Gastrocnemius medialis (tissue), 4 donors: ENCODE data around the gene C11orf86. TPM values are rescaled to one million over a fixed set of nuclear protein-coding genes. Genes with fewer than 3 reads are reported as not detected.

ENCODE experiments used
- ATAC-seq, 2 donors: fragments of 150-250 bp; one replicate each; pipeline ENCODE4 v1.9.1; 2016
- DNase-seq, 2 donors: peaks; one replicate each; pipeline ENCODE4 v3.0.0-alpha.2; 2019
- H3K27ac ChIP-seq, 4 donors: fragments of 200-600 bp; sonication (generic); 1 replicate in 1 of 4; 2 replicates in 3 of 4; pipeline ENCODE4 v1.5.1; 2016 to 2018; ENCODE audit warnings: mild to moderate bottlenecking in 2 of 4, moderate library complexity in 1 of 4
- H3K27me3 ChIP-seq, 3 donors: fragments of 200-600 bp; sonication (generic) in 2 of 3; 1 replicate in 1 of 3; 2 replicates in 2 of 3; pipeline versions ENCODE4 v1.5.1 to v1.6.0; 2016 to 2019; ENCODE audit warnings: mild to moderate bottlenecking in 1 of 3, moderate library complexity in 1 of 3
- H3K36me3 ChIP-seq, 2 donors: fragments of 200-600 bp; sonication (generic) in 1 of 2; one replicate each; pipeline ENCODE4 v1.5.1; 2017 to 2018
- H3K4me1 ChIP-seq, 2 donors: fragments of 200-600 bp; sonication (generic) in 1 of 2; one replicate each; pipeline ENCODE4 v1.5.1; 2016 to 2017; ENCODE audit warnings: mild to moderate bottlenecking in 2 of 2
- H3K4me3 ChIP-seq, 4 donors: fragments of 200-600 bp; sonication (generic) in 3 of 4; 1 replicate in 1 of 4; 2 replicates in 3 of 4; pipeline ENCODE4 v1.5.1; 2016 to 2019; ENCODE audit warnings: mild to moderate bottlenecking in 2 of 4
- H3K9me3 ChIP-seq, 3 donors: fragments of 200-600 bp; sonication (generic) in 2 of 3; 1 replicate in 1 of 3; 2 replicates in 2 of 3; pipeline ENCODE4 v1.5.1; 2016 to 2019
- CTCF ChIP-seq, 5 experiments: fragments of 450-650 bp in 3 of 5; fragments of 200-600 bp in 2 of 5; sonication (generic) in 2 of 5; IDR thresholded peaks in 4 of 5; conservative IDR thresholded peaks in 1 of 5; 1 replicate in 4 of 5; 2 replicates in 1 of 5; pipeline ENCODE4 v1.5.1; 2016 to 2019; ENCODE audit warnings: antibody characterized with exemption in 5 of 5, mild to moderate bottlenecking in 3 of 5, moderate library complexity in 3 of 5
- POLR2A ChIP-seq, 2 donors: fragments of 450-650 bp; IDR thresholded peaks; one replicate each; pipeline ENCODE4 v1.6.1; 2017; ENCODE audit warnings: antibody characterized with exemption in 2 of 2, mild to moderate bottlenecking in 2 of 2, moderate library complexity in 2 of 2
- in situ Hi-C, 4 donors: fragments of 200-750 bp; cut with MboI; loops; one replicate each; pipeline versions ENCODE4 v1.15.0 to v1.8.0; 2017; ENCODE audit warnings: low sequenced_read_pairs in 4 of 4
- intact Hi-C: fragments of 100-400 bp; cut with DNase I; formaldehyde crosslinking; loops from one replicate; pipeline ENCODE4 v1.15.1; 2023; ENCODE audit warnings: low total_unique reads
- total RNA-seq, 4 donors: library from RNA; depleted of rRNA; stranded (reverse); fragments of >200 nt; gene quantifications; one replicate each; pipeline versions ENCODE4 v1.1.0 to v1.2.3, GENCODE V29; 2016

Gene C11orf86
- total RNA-seq, 4 donors from 2014 or later = not detected

- TF ChIP-seq POLR2A (IDR thresholded peaks at IDR 0.05) (no peak), CTCF (IDR thresholded peaks at IDR 0.05 in 4 of 5, conservative IDR thresholded peaks at IDR 0.05 in 1 of 5) (no peak)
- no peak for DNase-seq
- intact Hi-C loops = no loop called here
- peak overlapping the region in 3 of 4 donors; percentile 59 to 68 (median 61) for H3K27ac ChIP-seq
- in situ Hi-C loops = no loop called here
- no peak for ATAC-seq
- H3K36me3 ChIP-seq = no peaks in the 10 kb centered on the region
- no peaks in the 10 kb centered on the region for H3K4me1 ChIP-seq
- H3K9me3 ChIP-seq = no peaks in the 10 kb centered on the region
- H3K27me3 ChIP-seq = no peaks in the 10 kb centered on the region
- no peak overlapping the region for H3K4me3 ChIP-seq
Observed at GRCh38 chr11:66971488-66971887, 3.6 kb upstream of the C11orf86 start.

GRCh38 chr11:66973956-66974580, 1.0 kb upstream of the C11orf86 start:
- H3K27me3 ChIP-seq = no peaks in the 10 kb centered on the region
- no peak for ATAC-seq
- no peaks in the 10 kb centered on the region for H3K4me1 ChIP-seq
- H3K36me3 ChIP-seq = no peaks in the 10 kb centered on the region
- intact Hi-C loops = no loop called here
- no peak overlapping the region for H3K27ac ChIP-seq
- TF ChIP-seq CTCF (IDR thresholded peaks at IDR 0.05 in 4 of 5, conservative IDR thresholded peaks at IDR 0.05 in 1 of 5) (no peak), POLR2A (IDR thresholded peaks at IDR 0.05) (no peak)
- in situ Hi-C loops = no loop called here
- no peak overlapping the region for H3K4me3 ChIP-seq
- H3K9me3 ChIP-seq = no peaks in the 10 kb centered on the region
- no peak for DNase-seq

- Histone ChIP-seq H3K4me1 (no peaks in the 10 kb centered on the region), H3K9me3 (no peaks in the 10 kb centered on the region), H3K4me3 (no peak overlapping the region), H3K36me3 (no peaks in the 10 kb centered on the region), H3K27me3 (no peaks in the 10 kb centered on the region), H3K27ac (no peak overlapping the region)
- no peak for TF ChIP-seq POLR2A (IDR thresholded peaks at IDR 0.05)
- no peak for TF ChIP-seq CTCF (IDR thresholded peaks at IDR 0.05 in 4 of 5, conservative IDR thresholded peaks at IDR 0.05 in 1 of 5)
- in situ Hi-C loops (no loop called here), intact Hi-C loops (no loop called here)
- no peak for ATAC-seq
- no peak for DNase-seq
Observed at GRCh38 chr11:66975405-66976027, 412 bp downstream of the C11orf86 start.

GRCh38 chr11:66976028-66976467, 944 bp downstream of the C11orf86 start:
- DNase-seq (no peak), ATAC-seq (no peak)
- H3K9me3 ChIP-seq = no peaks in the 10 kb centered on the region
- no peak overlapping the region for H3K4me3 ChIP-seq
- in situ Hi-C loops = no loop called here
- no peaks in the 10 kb centered on the region for H3K4me1 ChIP-seq
- no peak overlapping the region for H3K27ac ChIP-seq
- intact Hi-C loops = no loop called here
- no peaks in the 10 kb centered on the region for H3K36me3 ChIP-seq
- no peaks in the 10 kb centered on the region for H3K27me3 ChIP-seq
- no peak for TF ChIP-seq POLR2A (IDR thresholded peaks at IDR 0.05)
- peak; percentile 24 to 54 (median 50) for TF ChIP-seq CTCF (IDR thresholded peaks at IDR 0.05 in 4 of 5, conservative IDR thresholded peaks at IDR 0.05 in 1 of 5)
